Gastrocnemius medialis (tissue), 4 donors: Measurements from ENCODE around the gene TNS3.

ENCODE experiments used
- CTCF ChIP-seq, 5 experiments: fragments of 450-650 bp in 3 of 5; fragments of 200-600 bp in 2 of 5; sonication (generic) in 2 of 5; IDR thresholded peaks in 4 of 5; conservative IDR thresholded peaks in 1 of 5; 1 replicate in 4 of 5; 2 replicates in 1 of 5; pipeline ENCODE4 v1.5.1; 2016 to 2019; ENCODE audit warnings: antibody characterized with exemption in 5 of 5, mild to moderate bottlenecking in 3 of 5, moderate library complexity in 3 of 5
- POLR2A ChIP-seq, 2 donors: fragments of 450-650 bp; IDR thresholded peaks; one replicate each; pipeline ENCODE4 v1.6.1; 2017; ENCODE audit warnings: antibody characterized with exemption in 2 of 2, mild to moderate bottlenecking in 2 of 2, moderate library complexity in 2 of 2

DNA sequence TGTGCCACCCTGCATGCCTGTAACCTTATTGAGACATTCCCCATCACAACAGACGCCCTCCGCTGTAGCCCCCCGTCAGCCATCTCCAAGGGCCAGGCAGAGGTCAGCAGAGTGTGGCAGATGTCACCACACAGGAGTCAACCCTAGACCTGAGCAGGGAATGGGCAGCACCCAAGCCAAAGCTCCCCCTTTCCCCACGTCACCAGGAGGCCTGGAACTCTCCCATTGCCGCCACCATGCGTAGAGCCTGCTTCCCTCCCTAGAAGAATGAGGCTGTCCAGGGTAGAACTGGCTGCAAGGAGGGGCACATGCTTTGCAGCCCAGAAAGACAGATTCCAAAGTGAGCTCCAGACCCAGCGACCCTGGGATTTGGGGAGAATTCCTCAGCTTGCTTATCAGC, 342.9 kb downstream of the TNS3 start:
- TF ChIP-seq CTCF (IDR thresholded peaks at IDR 0.05 in 4 of 5, conservative IDR thresholded peaks at IDR 0.05 in 1 of 5): no peak
- TF ChIP-seq POLR2A (IDR thresholded peaks at IDR 0.05): no peak
